ENCODE results near the gene RAMP1.
A peak's percentile ranks its signal among the peaks of the same experiment; 100 is the strongest.
"Not testable (repeated sequence)": the region's sequence is repeated elsewhere in the genome, so short reads cannot be mapped to it uniquely, and the experiment has no call there.

Gene RAMP1

DNA sequence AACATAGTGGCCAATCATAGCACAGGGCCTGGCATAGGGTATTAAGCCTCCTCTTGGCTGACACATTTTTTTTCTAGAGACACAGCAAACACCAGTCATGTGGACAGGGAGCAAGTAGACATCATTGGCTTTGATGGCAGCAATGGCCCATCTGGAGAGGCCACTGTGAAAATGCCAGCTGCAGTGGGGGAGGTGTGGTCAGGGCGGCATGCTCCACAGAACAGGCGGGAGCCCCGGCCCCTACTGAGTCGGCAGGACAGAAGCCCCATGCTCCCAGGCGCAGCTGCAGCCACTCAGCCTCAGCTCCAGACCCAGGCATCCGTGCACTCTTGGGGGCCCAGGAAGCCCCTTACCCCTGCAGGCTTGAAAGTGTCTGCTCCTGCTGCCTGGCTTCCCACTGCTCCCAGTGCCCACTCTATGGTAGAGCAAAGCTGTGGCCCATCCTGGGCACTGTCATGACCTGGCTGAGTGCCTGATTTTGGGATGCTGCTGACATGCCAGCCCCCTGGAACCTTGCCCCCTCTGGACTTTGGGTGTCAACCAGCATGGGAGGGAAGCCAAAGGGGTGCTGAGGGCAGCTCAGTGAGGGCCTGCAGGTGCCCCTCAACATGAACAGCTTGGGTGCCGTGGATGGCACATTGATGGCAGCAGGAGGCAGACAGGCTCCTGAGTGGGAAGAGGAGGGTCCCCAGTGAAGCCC, 84.1 kb downstream of the RAMP1 start:
- peaks cover 4% of the 10 kb centered on the region for H3K36me3 Mint-ChIP-seq (ENCODE audit: insufficient read depth)
- no peaks in the 10 kb centered on the region for H3K27me3 Mint-ChIP-seq
- peaks cover 13% of the 10 kb centered on the region for H3K9me3 Mint-ChIP-seq
- H3K4me3 Mint-ChIP-seq, result peak overlapping the region; percentile 57
- DNase-seq (ENCODE audit: low spot score in 2 of 2) (no peak), ATAC-seq (replicated peaks; ENCODE audit: extremely low read depth, poor library complexity, severe bottlenecking) (no peak)
- H3K27ac Mint-ChIP-seq (ENCODE audit: low read depth), result peak overlapping the region; percentile 89
- H3K4me1 Mint-ChIP-seq, result peaks cover 64% of the 10 kb centered on the region

- ATAC-seq (replicated peaks; ENCODE audit: extremely low read depth, poor library complexity, severe bottlenecking) (no peak), DNase-seq (ENCODE audit: low spot score in 2 of 2) (no peak)
- Mint-ChIP-seq H3K27ac (ENCODE audit: low read depth) (peak overlapping the region; percentile 61), H3K9me3 (peaks cover 13% of the 10 kb centered on the region), H3K36me3 (ENCODE audit: insufficient read depth) (peaks cover 4% of the 10 kb centered on the region), H3K4me1 (peaks cover 63% of the 10 kb centered on the region), H3K4me3 (peak overlapping the region; percentile 17), H3K27me3 (no peaks in the 10 kb centered on the region)
Observed at GRCh38 chr2:237944302-237944701, 84.9 kb downstream of the RAMP1 start.

DNA sequence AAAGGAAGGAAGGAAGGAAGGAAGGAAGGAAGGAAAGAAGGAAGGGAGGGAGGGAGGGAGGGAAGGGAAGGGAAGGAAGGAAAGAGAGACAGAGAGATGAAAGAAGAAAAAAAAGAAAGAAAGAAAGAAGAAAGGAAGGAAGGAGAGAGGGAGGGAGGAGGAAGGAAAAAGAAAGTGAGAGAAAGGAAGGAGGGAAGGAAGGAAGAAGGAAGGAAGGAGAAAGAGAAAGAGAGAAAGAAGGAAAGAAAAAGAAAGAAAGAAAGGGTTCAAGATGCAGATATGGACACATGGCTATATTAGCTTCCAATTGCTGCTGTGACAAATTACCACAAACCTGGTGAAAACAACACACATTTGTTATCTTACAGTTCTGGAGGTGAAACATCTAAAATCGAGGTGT, 87.0 kb downstream of the RAMP1 start:
- Mint-ChIP-seq H3K27me3 (no peaks in the 10 kb centered on the region), H3K4me3 (peak overlapping the region; percentile 52), H3K27ac (ENCODE audit: low read depth) (peak overlapping the region; percentile 94), H3K9me3 (peaks cover 13% of the 10 kb centered on the region), H3K36me3 (ENCODE audit: insufficient read depth) (peaks cover 4% of the 10 kb centered on the region), H3K4me1 (peaks cover 49% of the 10 kb centered on the region)
- ATAC-seq (replicated peaks; ENCODE audit: extremely low read depth, poor library complexity, severe bottlenecking), result no peak
- no peak for DNase-seq (ENCODE audit: low spot score in 2 of 2)

GRCh38 chr2:237951354-237951753, 91.9 kb downstream of the RAMP1 start:
- not testable (repeated sequence) for ATAC-seq (replicated peaks; ENCODE audit: extremely low read depth, poor library complexity, severe bottlenecking); H3K27me3 Mint-ChIP-seq; H3K9me3 Mint-ChIP-seq; H3K4me3 Mint-ChIP-seq; DNase-seq (ENCODE audit: low spot score in 2 of 2); H3K27ac Mint-ChIP-seq (ENCODE audit: low read depth); H3K4me1 Mint-ChIP-seq; H3K36me3 Mint-ChIP-seq (ENCODE audit: insufficient read depth)

DNA sequence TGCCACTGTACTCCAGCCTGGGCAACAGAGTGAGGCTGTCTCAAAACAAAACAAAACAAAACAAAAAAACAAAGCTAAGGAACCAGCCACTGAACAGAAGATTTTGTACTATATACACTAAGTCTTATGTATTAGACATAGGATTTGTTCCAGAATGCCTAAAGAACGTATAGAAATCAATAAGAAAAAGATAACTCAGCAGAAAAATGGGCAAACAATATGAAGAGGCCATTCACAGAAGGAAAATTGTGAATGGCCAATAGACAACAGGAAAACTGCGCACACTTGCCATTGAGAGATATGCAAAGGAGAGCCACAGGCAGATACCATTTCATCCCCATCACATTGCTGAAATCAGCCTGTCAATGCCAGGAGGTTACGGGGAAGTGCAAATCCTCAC, 92.5 kb downstream of the RAMP1 start:
- peaks cover 4% of the 10 kb centered on the region for H3K4me1 Mint-ChIP-seq
- H3K27me3 Mint-ChIP-seq, result peaks cover 9% of the 10 kb centered on the region
- H3K9me3 Mint-ChIP-seq, result peaks cover 4% of the 10 kb centered on the region
- no peaks in the 10 kb centered on the region for H3K36me3 Mint-ChIP-seq (ENCODE audit: insufficient read depth)
- ATAC-seq (replicated peaks; ENCODE audit: extremely low read depth, poor library complexity, severe bottlenecking) (no peak), DNase-seq (ENCODE audit: low spot score in 2 of 2) (no peak)
- no peak overlapping the region for H3K27ac Mint-ChIP-seq (ENCODE audit: low read depth)
- H3K4me3 Mint-ChIP-seq, result no peak overlapping the region

DNA sequence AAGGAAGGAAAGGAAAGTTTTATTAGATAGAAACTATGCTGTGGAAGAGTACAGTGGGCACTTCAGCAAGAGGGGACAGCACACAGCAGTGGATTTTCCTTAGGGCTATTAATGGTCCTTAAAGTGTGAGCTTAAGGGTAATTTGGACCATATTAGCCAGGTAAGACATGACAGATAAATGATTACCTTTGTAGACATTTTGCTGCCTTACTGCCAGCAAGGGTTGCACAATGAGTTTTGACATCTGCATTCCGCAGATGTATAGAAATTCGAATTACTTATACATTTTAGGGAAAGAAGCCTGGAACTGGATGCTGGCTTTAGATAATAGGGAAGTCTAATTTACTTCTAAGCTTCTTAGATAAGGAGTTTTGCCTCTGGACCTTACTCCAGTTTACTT, 93.4 kb downstream of the RAMP1 start:
- Mint-ChIP-seq H3K4me3 (no peak overlapping the region), H3K4me1 (peaks cover 7% of the 10 kb centered on the region), H3K36me3 (ENCODE audit: insufficient read depth) (no peaks in the 10 kb centered on the region), H3K27ac (ENCODE audit: low read depth) (no peak overlapping the region), H3K9me3 (no peaks in the 10 kb centered on the region), H3K27me3 (peaks cover 9% of the 10 kb centered on the region)
- no peak for ATAC-seq (replicated peaks; ENCODE audit: extremely low read depth, poor library complexity, severe bottlenecking)
- DNase-seq (ENCODE audit: low spot score in 2 of 2), result no peak

DNA sequence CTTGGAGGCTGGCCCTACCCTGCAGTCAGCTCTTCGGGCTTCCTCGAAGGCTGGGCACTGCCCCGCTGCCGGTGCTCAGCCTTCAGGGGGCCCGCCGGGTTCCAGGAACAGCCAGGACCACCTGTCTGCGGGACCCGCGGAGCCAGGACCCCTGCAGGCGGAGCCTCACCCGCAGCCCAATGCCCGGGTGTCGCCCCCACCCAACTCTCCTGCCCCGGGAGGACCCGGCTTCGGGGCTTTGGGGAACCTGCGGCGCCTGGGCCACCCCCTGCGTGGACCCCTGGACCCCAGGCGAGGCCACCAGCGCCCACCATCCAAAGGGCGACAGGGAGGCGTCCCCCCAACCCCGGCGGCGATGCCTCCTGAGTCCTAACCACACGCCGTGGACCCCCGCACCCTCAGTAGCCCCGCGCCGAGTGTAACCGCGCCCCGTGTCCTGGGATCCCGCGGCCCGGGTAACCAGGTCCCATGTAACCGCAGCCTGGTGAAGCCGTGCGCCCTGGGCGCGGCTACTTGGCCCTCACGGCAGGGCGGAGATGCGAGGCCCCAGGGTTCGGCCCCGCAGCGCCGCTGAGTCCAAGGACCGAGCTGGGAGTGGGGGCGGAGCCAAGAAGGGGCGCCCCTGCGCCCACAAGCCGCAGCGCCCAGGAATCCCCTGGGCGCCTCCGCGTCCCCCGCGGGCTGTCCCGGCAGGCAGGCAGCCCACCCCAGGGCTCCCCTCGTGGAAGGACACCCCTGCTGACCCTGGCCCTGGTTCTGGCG, 96.4 kb downstream of the RAMP1 start:
- ATAC-seq (replicated peaks; ENCODE audit: extremely low read depth, poor library complexity, severe bottlenecking) (no peak), DNase-seq (ENCODE audit: low spot score in 2 of 2) (no peak)
- Mint-ChIP-seq H3K27ac (ENCODE audit: low read depth) (no peak overlapping the region), H3K4me3 (no peak overlapping the region), H3K4me1 (peaks cover 7% of the 10 kb centered on the region), H3K36me3 (ENCODE audit: insufficient read depth) (no peaks in the 10 kb centered on the region), H3K27me3 (peaks cover 9% of the 10 kb centered on the region), H3K9me3 (no peaks in the 10 kb centered on the region)

DNA sequence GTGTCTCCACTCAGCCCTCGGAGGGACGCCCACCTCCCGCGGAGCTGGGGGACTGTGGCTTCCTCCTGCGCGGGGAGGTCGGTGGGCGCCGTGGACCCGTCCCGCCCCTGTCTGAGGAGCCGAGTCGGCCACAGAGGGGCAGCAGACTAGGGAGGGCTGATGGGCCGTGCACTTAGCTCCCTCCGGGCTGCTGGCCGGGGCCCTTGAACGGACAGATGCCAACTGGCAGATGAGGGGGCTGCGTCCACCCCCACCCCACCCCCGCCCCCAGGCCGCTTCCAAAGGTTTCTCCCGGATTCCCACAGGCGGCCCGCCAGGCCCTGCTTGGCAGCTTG, 96.9 kb downstream of the RAMP1 start:
- Mint-ChIP-seq H3K4me3 (no peak overlapping the region), H3K9me3 (no peaks in the 10 kb centered on the region), H3K36me3 (ENCODE audit: insufficient read depth) (no peaks in the 10 kb centered on the region), H3K27ac (ENCODE audit: low read depth) (no peak overlapping the region), H3K4me1 (peaks cover 7% of the 10 kb centered on the region), H3K27me3 (peaks cover 9% of the 10 kb centered on the region)
- ATAC-seq (replicated peaks; ENCODE audit: extremely low read depth, poor library complexity, severe bottlenecking), result no peak
- DNase-seq (ENCODE audit: low spot score in 2 of 2), result no peak

DNA sequence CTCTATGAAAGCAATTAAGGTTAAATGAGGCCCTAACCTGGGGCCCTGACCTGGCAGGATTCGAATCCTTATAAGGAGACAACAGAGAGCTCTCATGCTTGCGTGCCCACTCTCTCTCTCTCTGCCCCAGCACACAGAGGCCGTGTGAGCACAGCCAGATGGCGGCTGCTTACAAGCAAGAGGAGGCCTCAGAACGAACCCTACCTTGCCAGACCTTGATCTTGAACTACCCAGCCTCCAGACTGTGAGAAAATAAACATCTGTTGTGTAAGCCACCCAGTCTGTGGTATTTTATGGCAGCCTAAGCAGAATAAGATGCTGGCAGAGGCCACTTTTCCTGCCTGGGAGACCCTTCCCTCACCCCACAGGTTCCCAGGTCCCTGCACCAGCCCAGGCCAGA, 102.2 kb downstream of the RAMP1 start:
- Mint-ChIP-seq H3K27me3 (no peaks in the 10 kb centered on the region), H3K4me3 (no peak overlapping the region), H3K27ac (ENCODE audit: low read depth) (no peak overlapping the region), H3K4me1 (peaks cover 11% of the 10 kb centered on the region), H3K36me3 (ENCODE audit: insufficient read depth) (peaks cover 7% of the 10 kb centered on the region), H3K9me3 (peaks cover 6% of the 10 kb centered on the region)
- ATAC-seq (replicated peaks; ENCODE audit: extremely low read depth, poor library complexity, severe bottlenecking) (no peak), DNase-seq (ENCODE audit: low spot score in 2 of 2) (no peak)
